Activated naive CD4-positive, alpha-beta T cell treated with anti-CD3 and anti-CD28 coated beads, Interleukin-2, amount 50 U/mL, for 16 hours (primary cell): ENCODE measurements around the gene BICD1.
A peak's percentile ranks its signal among the peaks of the same experiment; 100 is the strongest.

ENCODE experiments used
- DNase-seq: peaks from one replicate; pipeline ENCODE4 v3.0.0-alpha.2; 2020

Gene BICD1

GRCh38 chr12:32360956-32361355, 254.3 kb downstream of the BICD1 start:
- no peak for DNase-seq

GRCh38 chr12:32362892-32363291, 256.2 kb downstream of the BICD1 start:
- no peak for DNase-seq

- peak; percentile 16 for DNase-seq
These were observed 258.9 kb downstream of the BICD1 start for GRCh38 chr12:32365473-32366064.

GRCh38 chr12:32366714-32367113, 260.1 kb downstream of the BICD1 start:
- DNase-seq: no peak

- DNase-seq: no peak
These were observed 260.7 kb downstream of the BICD1 start for GRCh38 chr12:32367381-32367780.

GRCh38 chr12:32369202-32369601, 262.6 kb downstream of the BICD1 start:
- DNase-seq: no peak

- no peak for DNase-seq
These were observed 270.9 kb downstream of the BICD1 start for GRCh38 chr12:32377344-32378055.

- DNase-seq: no peak
These were observed 272.6 kb downstream of the BICD1 start for GRCh38 chr12:32379213-32379612.

- no peak for DNase-seq
These were observed 273.0 kb downstream of the BICD1 start for GRCh38 chr12:32379667-32380066.

GRCh38 chr12:32382226-32382625, 275.6 kb downstream of the BICD1 start:
- no peak for DNase-seq

GRCh38 chr12:32390572-32391219, 284.0 kb downstream of the BICD1 start:
- DNase-seq: no peak

GRCh38 chr12:32395026-32395425, 288.4 kb downstream of the BICD1 start:
- no peak for DNase-seq

GRCh38 chr12:32397696-32398095, 291.0 kb downstream of the BICD1 start:
- DNase-seq: no peak

- DNase-seq: no peak
These were observed 291.5 kb downstream of the BICD1 start for GRCh38 chr12:32398181-32398580.

GRCh38 chr12:32398816-32399369, 292.2 kb downstream of the BICD1 start:
- DNase-seq: no peak

- peak; percentile 51 for DNase-seq
These were observed 292.9 kb downstream of the BICD1 start, which contains the start of gene FGD4 for GRCh38 chr12:32399370-32400113. TSS of gene FGD4 (plus strand) at chr12:32399558.

- no peak for DNase-seq
These were observed 293.5 kb downstream of the BICD1 start for GRCh38 chr12:32400114-32400672.

GRCh38 chr12:32400866-32401265, 294.2 kb downstream of the BICD1 start:
- no peak for DNase-seq

- no peak for DNase-seq
These were observed 295.5 kb downstream of the BICD1 start for GRCh38 chr12:32402170-32402569.

- no peak for DNase-seq
These were observed 296.3 kb downstream of the BICD1 start for GRCh38 chr12:32402946-32403345.

GRCh38 chr12:32407795-32408194, 301.1 kb downstream of the BICD1 start:
- no peak for DNase-seq

- DNase-seq: no peak
These were observed 306.8 kb downstream of the BICD1 start for GRCh38 chr12:32413412-32413811.

- no peak for DNase-seq
These were observed 311.6 kb downstream of the BICD1 start for GRCh38 chr12:32418221-32418620.
